ENCODE results near the gene CEACAM1. TPM values are rescaled to one million over a fixed set of nuclear protein-coding genes. Genes with fewer than 3 reads are reported as not detected.

CEACAM1 gene
- total RNA-seq, 1 experiment from 2014 or later: 2.4 TPM

- TF ChIP-seq SIN3A (IDR thresholded peaks at IDR 0.05; ENCODE audit: borderline replicate concordance, insufficient read depth, low read depth, low read length) (no peak), REST (IDR thresholded peaks at IDR 0.05; ENCODE audit: insufficient read depth in 1 of 2, low read depth in 2 of 2, low read length in 1 of 2) (no peak), TCF7L2 (IDR thresholded peaks at IDR 0.05; ENCODE audit: low read depth, low read length) (no peak), CTCF (IDR thresholded peaks at IDR 0.05) (no peak), POLR2AphosphoS5 (IDR thresholded peaks at IDR 0.05; ENCODE audit: low read depth, low read length) (no peak)
- no peaks in the 10 kb centered on the region for H3K9me3 ChIP-seq (ENCODE audit: control insufficient read depth, insufficient read depth, low read depth, low read length)
- H3K4me3 ChIP-seq (ENCODE audit: low read depth in 2 of 2, low read length in 2 of 2): no peak overlapping the region
- no peaks in the 10 kb centered on the region for H3K36me3 ChIP-seq (ENCODE audit: control insufficient read depth, insufficient read depth, low read length)
- POLR2A ChIA-PET: no interaction called here
- no peaks in the 10 kb centered on the region for H3K27me3 ChIP-seq (ENCODE audit: control insufficient read depth, insufficient read depth, low read length)
- BruUV-seq (replicated peaks): no TSS peak
- in situ Hi-C loops (cut with HindIII; ENCODE audit: low pct_unique_long_range_greater_than_20kb, low sequenced_read_pairs): no loop called here
- H3K4me1 ChIP-seq (ENCODE audit: control insufficient read depth, insufficient read depth, low read length): no peaks in the 10 kb centered on the region
- intact Hi-C loops (cut with micrococcal nuclease; ENCODE audit: unreplicated experiment): no loop called here
- DNase-seq (ENCODE audit: low read depth, low spot score) (no peak), ATAC-seq (no peak)
- CTCF ChIA-PET: interaction anchor here (0.7 kb wide), 1 partner anchor 699 kb away, joined by 5 read pairs; no protein-coding TSS in a partner anchor
- no peak overlapping the region for H3K27ac ChIP-seq (ENCODE audit: low read length)
Observed at GRCh38 chr19:42519108-42519507, 9.2 kb downstream of the CEACAM1 start.

DNA sequence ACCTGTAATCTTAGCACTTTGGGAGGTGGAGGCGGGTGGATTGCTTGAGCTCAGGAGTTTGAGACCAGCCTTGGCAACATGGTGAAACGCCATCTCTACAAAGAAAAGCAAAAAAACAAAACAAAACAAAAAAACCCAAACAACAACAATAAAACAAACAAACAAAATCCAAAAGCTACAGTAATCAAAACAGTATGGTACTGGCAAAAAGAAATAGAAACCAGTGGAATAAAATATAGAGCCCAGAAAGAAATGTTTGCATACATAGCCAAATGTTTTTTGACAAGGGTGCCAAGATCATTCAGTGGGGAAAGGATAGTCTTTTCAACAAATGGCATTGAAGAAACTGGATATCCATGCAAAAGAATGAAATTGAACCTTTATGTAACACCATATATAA lies 11.5 kb downstream of the CEACAM1 start:
- BruUV-seq (replicated peaks): no TSS peak
- no peaks in the 10 kb centered on the region for H3K9me3 ChIP-seq (ENCODE audit: control insufficient read depth, insufficient read depth, low read depth, low read length)
- no peak for ATAC-seq
- TF ChIP-seq POLR2AphosphoS5 (IDR thresholded peaks at IDR 0.05; ENCODE audit: low read depth, low read length): no peak
- TF ChIP-seq TCF7L2 (IDR thresholded peaks at IDR 0.05; ENCODE audit: low read depth, low read length): no peak
- no peak for TF ChIP-seq SIN3A (IDR thresholded peaks at IDR 0.05; ENCODE audit: borderline replicate concordance, insufficient read depth, low read depth, low read length)
- no peak for TF ChIP-seq CTCF (IDR thresholded peaks at IDR 0.05)
- TF ChIP-seq REST (IDR thresholded peaks at IDR 0.05; ENCODE audit: insufficient read depth in 1 of 2, low read depth in 2 of 2, low read length in 1 of 2): no peak
- ChIA-PET CTCF (no interaction called here), POLR2A (interaction anchor here (0.6 kb wide), 1 partner anchor 16 kb away, joined by 7 read pairs; no protein-coding TSS in a partner anchor)
- intact Hi-C loops (cut with micrococcal nuclease; ENCODE audit: unreplicated experiment): no loop called here
- no peaks in the 10 kb centered on the region for H3K27me3 ChIP-seq (ENCODE audit: control insufficient read depth, insufficient read depth, low read length)
- no peak for DNase-seq (ENCODE audit: low read depth, low spot score)
- H3K4me1 ChIP-seq (ENCODE audit: control insufficient read depth, insufficient read depth, low read length): no peaks in the 10 kb centered on the region
- no peak overlapping the region for H3K4me3 ChIP-seq (ENCODE audit: low read depth in 2 of 2, low read length in 2 of 2)
- no peak overlapping the region for H3K27ac ChIP-seq (ENCODE audit: low read length)
- in situ Hi-C loops (cut with HindIII; ENCODE audit: low pct_unique_long_range_greater_than_20kb, low sequenced_read_pairs): no loop called here
- no peaks in the 10 kb centered on the region for H3K36me3 ChIP-seq (ENCODE audit: control insufficient read depth, insufficient read depth, low read length)
